ENCODE data around the gene LMF2.

LMF2 gene

GRCh38 chr22:50471962-50472361 is 35.5 kb downstream of the LMF2 start:
- no peak overlapping the region for H3K14ac ChIP-seq (ENCODE audit: low read length in 2 of 2)
- H3K4ac ChIP-seq (ENCODE audit: low read depth in 1 of 2, low read length in 2 of 2): no peak overlapping the region
- 85% methylated on average over 5 of the region's 5 CpGs for WGBS
- H3K4me1 ChIP-seq (ENCODE audit: control insufficient read depth, insufficient read depth, low read depth, low read length): peaks cover 65% of the 10 kb centered on the region
- H2BK5ac ChIP-seq (ENCODE audit: low read depth, low read length, poor library complexity, severe bottlenecking): no peak overlapping the region
- no peak overlapping the region for H2BK15ac ChIP-seq (ENCODE audit: low read depth, poor library complexity, severe bottlenecking)
- H3K23ac ChIP-seq (ENCODE audit: low read length in 2 of 2): no peak overlapping the region
- H4K8ac ChIP-seq (ENCODE audit: low read length): no peak overlapping the region
- no peak overlapping the region for H3K27ac ChIP-seq (ENCODE audit: low read length, poor library complexity, severe bottlenecking)
- H3K4me3 ChIP-seq (ENCODE audit: insufficient read depth in 1 of 2, low read depth in 1 of 2, low read length in 2 of 2): no peak overlapping the region
- H3K9me3 ChIP-seq (ENCODE audit: control insufficient read depth, low read length): no peaks in the 10 kb centered on the region
- H3K18ac ChIP-seq (ENCODE audit: low read depth in 1 of 2, low read length in 2 of 2): no peak overlapping the region
- no peak overlapping the region for H2AK5ac ChIP-seq (ENCODE audit: low read length, severe bottlenecking)
- peaks cover 5 to 37% of the 10 kb centered on the region in 2 experiments for H3K36me3 ChIP-seq (ENCODE audit: control insufficient read depth in 1 of 2, insufficient read depth in 2 of 2, low read depth in 1 of 2, low read length in 2 of 2)
- peaks cover 15% of the 10 kb centered on the region for H3K79me1 ChIP-seq (replicated peaks; ENCODE audit: low read length, poor library complexity, severe bottlenecking)
- no peak overlapping the region for H2BK120ac ChIP-seq (ENCODE audit: low read depth, low read length)
- H2BK12ac ChIP-seq (ENCODE audit: low read length in 2 of 2): no peak overlapping the region
- no peak overlapping the region for H3K4me2 ChIP-seq (ENCODE audit: low read length, poor library complexity, severe bottlenecking)
- DNase-seq: no peak
- no peaks in the 10 kb centered on the region for H3K27me3 ChIP-seq (ENCODE audit: control insufficient read depth in 1 of 2, insufficient read depth in 1 of 2, low read length in 2 of 2)
- no peak overlapping the region for H2AFZ ChIP-seq (ENCODE audit: low read depth, low read length)
- no peak overlapping the region for H4K91ac ChIP-seq (ENCODE audit: low read length)
- no peak overlapping the region for H3K9ac ChIP-seq (ENCODE audit: low read length)

- no peak overlapping the region for H2BK5ac ChIP-seq (ENCODE audit: low read depth, low read length, poor library complexity, severe bottlenecking)
These were observed 36.2 kb downstream of the LMF2 start for GRCh38 chr22:50471197-50471847.

GRCh38 chr22:50470491-50470890 is 37.0 kb downstream of the LMF2 start:
- Histone ChIP-seq H3K4me2 (ENCODE audit: low read length, poor library complexity, severe bottlenecking) (no peak overlapping the region), H3K4ac (ENCODE audit: low read depth in 1 of 2, low read length in 2 of 2) (no peak overlapping the region), H4K91ac (ENCODE audit: low read length) (peak overlapping the region; percentile 9), H2BK15ac (ENCODE audit: low read depth, poor library complexity, severe bottlenecking) (no peak overlapping the region), H2BK5ac (ENCODE audit: low read depth, low read length, poor library complexity, severe bottlenecking) (no peak overlapping the region), H3K36me3 (ENCODE audit: control insufficient read depth in 1 of 2, insufficient read depth in 2 of 2, low read depth in 1 of 2, low read length in 2 of 2) (peaks cover 19 to 52% of the 10 kb centered on the region in 2 experiments), H2BK12ac (ENCODE audit: low read length in 2 of 2) (no peak overlapping the region), H3K4me1 (ENCODE audit: control insufficient read depth, insufficient read depth, low read depth, low read length) (peaks cover 65% of the 10 kb centered on the region), H2AFZ (ENCODE audit: low read depth, low read length) (no peak overlapping the region), H3K14ac (ENCODE audit: low read length in 2 of 2) (no peak overlapping the region), H3K27me3 (ENCODE audit: control insufficient read depth in 1 of 2, insufficient read depth in 1 of 2, low read length in 2 of 2) (no peaks in the 10 kb centered on the region), H3K9me3 (ENCODE audit: control insufficient read depth, low read length) (no peaks in the 10 kb centered on the region), H3K23ac (ENCODE audit: low read length in 2 of 2) (no peak overlapping the region), H3K27ac (ENCODE audit: low read length, poor library complexity, severe bottlenecking) (no peak overlapping the region), H3K4me3 (ENCODE audit: insufficient read depth in 1 of 2, low read depth in 1 of 2, low read length in 2 of 2) (no peak overlapping the region), H3K18ac (ENCODE audit: low read depth in 1 of 2, low read length in 2 of 2) (no peak overlapping the region), H2AK5ac (ENCODE audit: low read length, severe bottlenecking) (no peak overlapping the region), H2BK120ac (ENCODE audit: low read depth, low read length) (no peak overlapping the region), H3K9ac (ENCODE audit: low read length) (no peak overlapping the region), H3K79me1 (replicated peaks; ENCODE audit: low read length, poor library complexity, severe bottlenecking) (peaks cover 26% of the 10 kb centered on the region), H4K8ac (ENCODE audit: low read length) (no peak overlapping the region)
- DNase-seq: no peak
- WGBS: 92% methylated on average over 6 of the region's 6 CpGs

More at GRCh38 chr22:50471197-50471847, 36.2 kb downstream of the LMF2 start:
- Histone ChIP-seq H3K4me1 (ENCODE audit: control insufficient read depth, insufficient read depth, low read depth, low read length) (peaks cover 65% of the 10 kb centered on the region), H3K36me3 (ENCODE audit: control insufficient read depth in 1 of 2, insufficient read depth in 2 of 2, low read depth in 1 of 2, low read length in 2 of 2) (peaks cover 11 to 44% of the 10 kb centered on the region in 2 experiments), H4K91ac (ENCODE audit: low read length) (no peak overlapping the region), H3K27ac (ENCODE audit: low read length, poor library complexity, severe bottlenecking) (no peak overlapping the region), H3K18ac (ENCODE audit: low read depth in 1 of 2, low read length in 2 of 2) (no peak overlapping the region), H3K4me2 (ENCODE audit: low read length, poor library complexity, severe bottlenecking) (no peak overlapping the region), H2BK12ac (ENCODE audit: low read length in 2 of 2) (no peak overlapping the region), H2AK5ac (ENCODE audit: low read length, severe bottlenecking) (no peak overlapping the region), H3K4me3 (ENCODE audit: insufficient read depth in 1 of 2, low read depth in 1 of 2, low read length in 2 of 2) (no peak overlapping the region), H3K79me1 (replicated peaks; ENCODE audit: low read length, poor library complexity, severe bottlenecking) (peaks cover 20% of the 10 kb centered on the region), H2BK120ac (ENCODE audit: low read depth, low read length) (no peak overlapping the region), H3K4ac (ENCODE audit: low read depth in 1 of 2, low read length in 2 of 2) (no peak overlapping the region), H3K9me3 (ENCODE audit: control insufficient read depth, low read length) (no peaks in the 10 kb centered on the region), H2BK15ac (ENCODE audit: low read depth, poor library complexity, severe bottlenecking) (no peak overlapping the region), H3K23ac (ENCODE audit: low read length in 2 of 2) (no peak overlapping the region), H4K8ac (ENCODE audit: low read length) (no peak overlapping the region), H2AFZ (ENCODE audit: low read depth, low read length) (no peak overlapping the region), H3K14ac (ENCODE audit: low read length in 2 of 2) (no peak overlapping the region), H3K27me3 (ENCODE audit: control insufficient read depth in 1 of 2, insufficient read depth in 1 of 2, low read length in 2 of 2) (no peaks in the 10 kb centered on the region), H3K9ac (ENCODE audit: low read length) (no peak overlapping the region)
- 90% methylated on average over 19 of the region's 21 CpGs for WGBS
- no peak for DNase-seq

GRCh38 chr22:50469377-50470305 is 37.9 kb downstream of the LMF2 start:
- H4K91ac ChIP-seq (ENCODE audit: low read length): no peak overlapping the region
- H3K23ac ChIP-seq (ENCODE audit: low read length in 2 of 2): no peak overlapping the region
- H2AK5ac ChIP-seq (ENCODE audit: low read length, severe bottlenecking): no peak overlapping the region
- H2BK5ac ChIP-seq (ENCODE audit: low read depth, low read length, poor library complexity, severe bottlenecking): no peak overlapping the region
- DNase-seq: peak; percentile 29
- H3K27ac ChIP-seq (ENCODE audit: low read length, poor library complexity, severe bottlenecking): no peak overlapping the region
- no peak overlapping the region for H3K4me3 ChIP-seq (ENCODE audit: insufficient read depth in 1 of 2, low read depth in 1 of 2, low read length in 2 of 2)
- H2BK12ac ChIP-seq (ENCODE audit: low read length in 2 of 2): no peak overlapping the region
- H3K9me3 ChIP-seq (ENCODE audit: control insufficient read depth, low read length): no peaks in the 10 kb centered on the region
- H2AFZ ChIP-seq (ENCODE audit: low read depth, low read length): no peak overlapping the region
- H2BK15ac ChIP-seq (ENCODE audit: low read depth, poor library complexity, severe bottlenecking): no peak overlapping the region
- no peak overlapping the region for H3K4me2 ChIP-seq (ENCODE audit: low read length, poor library complexity, severe bottlenecking)
- H4K8ac ChIP-seq (ENCODE audit: low read length): peak overlapping the region; percentile 7
- peaks cover 29% of the 10 kb centered on the region for H3K79me1 ChIP-seq (replicated peaks; ENCODE audit: low read length, poor library complexity, severe bottlenecking)
- H3K4ac ChIP-seq (ENCODE audit: low read depth in 1 of 2, low read length in 2 of 2): no peak overlapping the region
- H3K14ac ChIP-seq (ENCODE audit: low read length in 2 of 2): no peak overlapping the region
- H3K36me3 ChIP-seq (ENCODE audit: control insufficient read depth in 1 of 2, insufficient read depth in 2 of 2, low read depth in 1 of 2, low read length in 2 of 2): peaks cover 27 to 61% of the 10 kb centered on the region in 2 experiments
- no peaks in the 10 kb centered on the region for H3K27me3 ChIP-seq (ENCODE audit: control insufficient read depth in 1 of 2, insufficient read depth in 1 of 2, low read length in 2 of 2)
- H3K9ac ChIP-seq (ENCODE audit: low read length): no peak overlapping the region
- H2BK120ac ChIP-seq (ENCODE audit: low read depth, low read length): no peak overlapping the region
- 54% methylated on average over 21 of the region's 25 CpGs for WGBS
- no peak overlapping the region for H3K18ac ChIP-seq (ENCODE audit: low read depth in 1 of 2, low read length in 2 of 2)
- H3K4me1 ChIP-seq (ENCODE audit: control insufficient read depth, insufficient read depth, low read depth, low read length): peaks cover 60% of the 10 kb centered on the region

Measured in mesenchymal stem cell (in vitro differentiated cells and primary cell).